GM23338 (cell line): Measurements from ENCODE around the gene ADAMTS19. TPM values are rescaled to one million over a fixed set of nuclear protein-coding genes. Genes with fewer than 3 reads are reported as not detected.
A peak's percentile ranks its signal among the peaks of the same experiment; 100 is the strongest.

Experiments
- ATAC-seq: fragments of 200-7000 bp; cut with Tn5 transposase; 3 replicates; pipeline ENCODE4 v1.9.1; 2020
- DNase-seq: peaks from one replicate; pipeline ENCODE4 v3.0.0-alpha.2; 2015; ENCODE audit warnings: low spot score
- H2AFZ ChIP-seq: fragments of 200-600 bp; sonication (generic); 2 replicates; pipeline ENCODE4 v1.8.0; 2016; ENCODE audit warnings: antibody characterized with exemption, mild to moderate bottlenecking, moderate library complexity
- H3F3A ChIP-seq: fragments of 200-600 bp; sonication (generic); replicated peaks from 2 replicates; pipeline ENCODE4 v1.8.0; 2017; ENCODE audit warnings: antibody characterized with exemption, mixed run types, low read depth
- H3K27ac ChIP-seq: fragments of 200-600 bp; sonication (generic); 2 replicates; pipeline ENCODE4 v1.6.1; 2016; ENCODE audit warnings: low read depth
- H3K27me3 ChIP-seq: fragments of 200-600 bp; sonication (generic); 2 replicates; pipeline ENCODE4 v1.8.0; 2016; ENCODE audit warnings: mild to moderate bottlenecking, mixed run types, moderate library complexity; ENCODE audit not compliant: insufficient read depth
- H3K36me3 ChIP-seq: fragments of 200-600 bp; sonication (generic); 2 replicates; pipeline ENCODE4 v1.8.0; 2016; ENCODE audit warnings: mild to moderate bottlenecking; ENCODE audit not compliant: insufficient read depth
- H3K4me1 ChIP-seq: fragments of 200-600 bp; sonication (generic); 2 replicates; pipeline ENCODE4 v1.8.0; 2016; ENCODE audit warnings: mild to moderate bottlenecking, moderate library complexity; ENCODE audit not compliant: insufficient read depth
- H3K4me2 ChIP-seq: fragments of 200-600 bp; sonication (generic); 2 replicates; pipeline ENCODE4 v1.7.1; 2017; ENCODE audit warnings: mixed run types
- H3K4me3 ChIP-seq: fragments of 200-600 bp; sonication (generic); 2 replicates; pipeline ENCODE4 v1.6.1; 2016; ENCODE audit warnings: mixed run types
- H3K79me2 ChIP-seq: fragments of 200-600 bp; sonication (generic); replicated peaks from 2 replicates; pipeline ENCODE4 v1.8.0; 2017; ENCODE audit warnings: mild to moderate bottlenecking; ENCODE audit not compliant: insufficient read depth
- H3K9me2 ChIP-seq: fragments of 200-600 bp; sonication (generic); 2 replicates; pipeline ENCODE4 v1.8.0; 2017; ENCODE audit not compliant: insufficient read depth
- H4K20me1 ChIP-seq: fragments of 200-600 bp; sonication (generic); replicated peaks from 2 replicates; pipeline ENCODE4 v1.8.0; 2017; ENCODE audit warnings: mild to moderate bottlenecking; ENCODE audit not compliant: insufficient read depth
- H3K27ac Mint-ChIP-seq: 2 replicates; pipeline ENCODE4 v1.8.0; 2020; ENCODE audit warnings: inconsistent platforms, mild to moderate bottlenecking, moderate library complexity, mixed read lengths
- H3K27me3 Mint-ChIP-seq: 3 replicates; pipeline ENCODE4 v1.8.0; 2022; ENCODE audit warnings: low read depth, mild to moderate bottlenecking, moderate library complexity, mixed read lengths, inconsistent platforms; ENCODE audit not compliant: insufficient read depth, poor library complexity
- H3K36me3 Mint-ChIP-seq: 3 replicates; pipeline ENCODE4 v1.8.0; 2021; ENCODE audit warnings: low read depth, mild to moderate bottlenecking, inconsistent platforms, moderate library complexity, mixed read lengths
- H3K4me1 Mint-ChIP-seq: 3 replicates; pipeline ENCODE4 v1.8.0; 2020; ENCODE audit warnings: mild to moderate bottlenecking, inconsistent platforms, mixed read lengths
- H3K4me3 Mint-ChIP-seq: 3 replicates; pipeline ENCODE4 v1.8.0; 2021; ENCODE audit warnings: moderate library complexity, mild to moderate bottlenecking, inconsistent platforms, mixed read lengths
- H3K9me3 Mint-ChIP-seq: 3 replicates; pipeline ENCODE4 v1.8.0; 2020; ENCODE audit warnings: moderate library complexity, mild to moderate bottlenecking, inconsistent platforms, mixed read lengths
- CREB1 ChIP-seq: fragments of 250-450 bp; sonication (Bioruptor Pico); IDR thresholded peaks from 2 replicates; pipeline ENCODE4 v1.5.0; 2020; ENCODE audit warnings: low read depth, mild to moderate bottlenecking, moderate library complexity
- EZH2phosphoT487 ChIP-seq: fragments of 200-600 bp; sonication (generic); IDR thresholded peaks from one replicate; pipeline ENCODE4 v1.8.1; 2018; ENCODE audit warnings: antibody characterized with exemption; ENCODE audit not compliant: unreplicated experiment
- JUNB ChIP-seq: IDR thresholded peaks from one replicate; pipeline ENCODE4 v1.6.1; 2016; ENCODE audit warnings: antibody characterized with exemption; ENCODE audit not compliant: unreplicated experiment
- STAT1 ChIP-seq: IDR thresholded peaks from one replicate; pipeline ENCODE4 v1.6.1; 2016; ENCODE audit warnings: antibody characterized with exemption; ENCODE audit not compliant: unreplicated experiment
- ZNF114 ChIP-seq: fragments of 250-450 bp; sonication (Bioruptor Pico); IDR thresholded peaks from 2 replicates; pipeline ENCODE4 v1.5.0; 2020; ENCODE audit warnings: mild to moderate bottlenecking, moderate library complexity
- ZNF331 ChIP-seq: fragments of 250-450 bp; sonication (Bioruptor Pico); IDR thresholded peaks from 2 replicates; pipeline ENCODE4 v1.5.0; 2020; ENCODE audit warnings: low read depth, mild to moderate bottlenecking, moderate library complexity
- ZNF462 ChIP-seq: fragments of 250-450 bp; sonication (Bioruptor Pico); IDR thresholded peaks from 2 replicates; pipeline ENCODE4 v1.5.0; 2020; ENCODE audit warnings: mild to moderate bottlenecking, moderate library complexity
- polyA plus RNA-seq: library from polyadenylated mRNA; unstranded; fragments of >200 nt; fragmentation: Nextera tagmentation; extraction: Ambion mirVana; gene quantifications from 2 replicates; pipeline ENCODE4 v1.2.1, GENCODE V29; 2016
- total RNA-seq: library from RNA; depleted of rRNA; stranded (reverse); fragments of >200 nt; shearing (Covaris generic); gene quantifications from 2 replicates; pipeline ENCODE4 v1.2.3, GENCODE V29; 2014

ADAMTS19 gene
- total and polyA plus RNA-seq, 2 experiments from 2014 or later = 6.0 to 27.4 TPM

DNA sequence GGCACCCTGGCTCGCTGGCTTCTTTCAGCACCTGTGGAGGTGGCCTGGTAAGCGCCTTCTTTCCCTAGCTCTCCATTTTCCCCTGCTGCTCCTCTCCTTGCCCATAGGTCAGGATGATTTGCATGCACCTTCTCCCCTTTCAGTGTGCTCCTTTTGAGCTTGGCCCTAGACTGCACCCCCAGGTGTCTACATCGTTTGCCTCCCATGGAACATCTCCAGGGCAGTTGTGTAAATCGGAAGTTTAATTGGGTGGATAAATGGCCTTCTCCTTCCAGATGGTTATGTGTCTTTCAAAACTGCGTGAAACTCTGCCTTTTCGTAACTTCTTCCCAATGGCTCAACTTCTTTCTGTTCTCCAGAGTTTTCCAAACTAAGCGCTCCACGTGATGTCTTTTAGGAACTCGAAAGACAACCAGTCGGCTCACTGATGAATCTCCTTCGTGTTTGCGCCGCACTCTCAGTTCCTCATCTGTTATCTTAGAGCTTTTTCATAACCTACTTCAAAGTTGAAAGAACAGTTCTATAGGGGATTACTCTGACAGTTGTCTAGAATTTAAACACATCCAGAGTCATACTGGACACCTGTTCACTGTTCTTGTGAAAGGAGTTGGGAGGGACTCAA, 1.7 kb downstream of the ADAMTS19 start:
- H4K20me1 ChIP-seq = 0 out of 2 replicates have a peak, but pooled peaks cover 16% of the 10 kb centered on the region
- 0 out of 2 replicates have a peak, but pooled peaks cover 4% of the 10 kb centered on the region for H3F3A ChIP-seq
- TF ChIP-seq ZNF462 (CRISPR knock-in tag) (no peak), ZNF331 (CRISPR knock-in tag) (no peak), CREB1 (CRISPR knock-in tag) (no peak), STAT1 (no peak), EZH2phosphoT487 (no peak), ZNF114 (CRISPR knock-in tag) (peak; percentile 37; the same call in 1 of the 2 replicates), JUNB (no peak)
- H3K4me3 ChIP-seq = peak overlapping the region; percentile 87
- peaks cover 30% of the 10 kb centered on the region for H3K4me1 ChIP-seq
- H3K79me2 ChIP-seq = peaks cover 51% of the 10 kb centered on the region
- Mint-ChIP-seq H3K36me3 (peaks cover 18% of the 10 kb centered on the region), H3K27me3 (peaks cover 7% of the 10 kb centered on the region), H3K4me1 (peaks cover 40% of the 10 kb centered on the region), H3K9me3 (no peaks in the 10 kb centered on the region), H3K27ac (peak overlapping the region; percentile 63), H3K4me3 (peak overlapping the region; percentile 93)
- peak overlapping the region; percentile 84; the same call in 1 of the 2 replicates for H2AFZ ChIP-seq
- ATAC-seq = no peak
- H3K4me2 ChIP-seq = peak overlapping the region; percentile 96
- no peaks in the 10 kb centered on the region for H3K36me3 ChIP-seq
- DNase-seq = no peak
- no peak overlapping the region for H3K27ac ChIP-seq
- peaks cover 16% of the 10 kb centered on the region; the same call in 1 of the 2 replicates for H3K27me3 ChIP-seq
- H3K9me2 ChIP-seq = no peaks in the 10 kb centered on the region
